Activated B cell treated with CpG ODN at 0.5 μM for 24 hours (primary cell): ENCODE data around the gene GGCX. TPM values are rescaled to one million over a fixed set of nuclear protein-coding genes. Genes with fewer than 3 reads are reported as not detected.
A peak's percentile ranks its signal among the peaks of the same experiment; 100 is the strongest.

ENCODE experiments used
- ATAC-seq: fragments of 200-7000 bp; cut with Tn5 transposase; one replicate; pipeline ENCODE4 v1.10.0; 2021; ENCODE audit warnings: low read depth, mild to moderate bottlenecking, moderate library complexity
- CTCF ChIA-PET: fragments of 350-600 bp; sonication (Branson Sonifier 250); formaldehyde crosslinking; loops from one replicate; lab custom pipeline; 2021; ENCODE audit warnings: antibody characterized with exemption; lab: Charles Lee
- POLR2A ChIA-PET: fragments of 350-600 bp; sonication (Branson Sonifier 250); formaldehyde crosslinking; loops from one replicate; lab custom pipeline; 2021; ENCODE audit warnings: antibody characterized with exemption; lab: Charles Lee
- DNase-seq: peaks from one replicate; pipeline ENCODE4 v3.0.0; 2022
- H3K27ac Mint-ChIP-seq: one replicate; pipeline ENCODE4 v1.8.0; 2020; ENCODE audit warnings: mixed read lengths
- H3K27me3 Mint-ChIP-seq: one replicate; pipeline ENCODE4 v1.8.0; 2021; ENCODE audit warnings: mixed read lengths
- H3K36me3 Mint-ChIP-seq: one replicate; pipeline ENCODE4 v1.8.0; 2021; ENCODE audit warnings: low read depth, mixed read lengths
- H3K4me1 Mint-ChIP-seq: one replicate; pipeline ENCODE4 v1.8.0; 2021; ENCODE audit warnings: mixed read lengths
- H3K4me3 Mint-ChIP-seq: one replicate; pipeline ENCODE4 v1.8.0; 2020; ENCODE audit warnings: mild to moderate bottlenecking, mixed read lengths
- H3K9me3 Mint-ChIP-seq: one replicate; pipeline ENCODE4 v1.8.0; 2020; ENCODE audit warnings: mixed read lengths
- intact Hi-C: fragments of 100-400 bp; cut with micrococcal nuclease; formaldehyde crosslinking; loops from one replicate; pipeline ENCODE4 v1.15.1; 2024
- total RNA-seq: library from RNA; stranded (reverse); gene quantifications from 2 replicates; pipeline ENCODE4 v1.2.3, GENCODE V29; 2022
- TF ChIP-seq, protein P1 (sequence below): fragments of 200-600 bp; IDR thresholded peaks from one replicate; pipeline ENCODE4 v1.8.0; 2022; ENCODE audit warnings: antibody characterized with exemption, mild to moderate bottlenecking

The GGCX gene
- total RNA-seq, 1 donor from 2014 or later = 30.7 TPM

DNA sequence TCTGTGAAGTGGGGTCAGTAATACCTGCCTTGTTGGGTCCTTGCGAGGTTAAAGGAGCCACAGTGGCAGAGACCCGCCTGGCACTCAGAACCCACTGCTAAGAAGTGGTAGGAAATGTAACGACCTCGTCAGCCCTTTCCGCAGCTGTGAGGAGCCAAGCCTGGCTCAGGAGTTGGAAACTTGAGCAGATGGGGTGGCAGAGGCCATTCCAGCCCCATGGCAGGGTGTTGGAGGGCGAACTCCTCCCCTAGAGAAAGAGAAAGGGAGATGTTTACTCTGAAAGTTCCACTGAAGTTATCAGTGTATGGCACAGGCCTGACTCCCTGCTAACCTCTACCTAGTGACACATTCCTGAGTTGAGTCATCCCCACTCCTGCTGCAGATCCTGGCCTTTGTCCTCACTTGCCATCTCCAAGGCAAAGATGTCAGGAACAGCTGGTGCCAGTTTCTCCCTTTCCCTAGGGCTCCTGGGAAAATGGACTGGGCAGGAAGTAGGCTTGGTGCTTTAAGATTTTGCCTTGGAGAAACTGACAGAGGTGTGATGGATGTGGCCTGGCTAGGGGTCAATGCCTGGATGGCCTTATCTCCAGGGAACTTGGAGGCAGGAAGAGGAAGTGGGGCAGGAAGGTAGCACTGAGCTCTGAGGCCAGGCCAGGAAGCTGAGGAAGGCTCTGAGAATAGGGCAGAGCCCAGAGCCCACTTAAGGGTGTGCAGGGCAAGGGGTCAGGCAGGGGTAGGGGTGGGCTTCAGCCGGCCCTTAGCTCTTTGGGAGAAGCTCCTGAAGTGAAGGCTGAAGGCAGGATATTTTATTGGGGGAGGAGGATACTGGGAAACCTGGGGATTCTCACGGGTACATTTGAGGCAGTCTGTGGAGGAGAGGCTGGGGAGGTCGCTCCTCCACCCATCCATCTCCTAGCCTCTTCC is 23.8 kb upstream of the GGCX start:
- TF ChIP-seq, protein P1, sequence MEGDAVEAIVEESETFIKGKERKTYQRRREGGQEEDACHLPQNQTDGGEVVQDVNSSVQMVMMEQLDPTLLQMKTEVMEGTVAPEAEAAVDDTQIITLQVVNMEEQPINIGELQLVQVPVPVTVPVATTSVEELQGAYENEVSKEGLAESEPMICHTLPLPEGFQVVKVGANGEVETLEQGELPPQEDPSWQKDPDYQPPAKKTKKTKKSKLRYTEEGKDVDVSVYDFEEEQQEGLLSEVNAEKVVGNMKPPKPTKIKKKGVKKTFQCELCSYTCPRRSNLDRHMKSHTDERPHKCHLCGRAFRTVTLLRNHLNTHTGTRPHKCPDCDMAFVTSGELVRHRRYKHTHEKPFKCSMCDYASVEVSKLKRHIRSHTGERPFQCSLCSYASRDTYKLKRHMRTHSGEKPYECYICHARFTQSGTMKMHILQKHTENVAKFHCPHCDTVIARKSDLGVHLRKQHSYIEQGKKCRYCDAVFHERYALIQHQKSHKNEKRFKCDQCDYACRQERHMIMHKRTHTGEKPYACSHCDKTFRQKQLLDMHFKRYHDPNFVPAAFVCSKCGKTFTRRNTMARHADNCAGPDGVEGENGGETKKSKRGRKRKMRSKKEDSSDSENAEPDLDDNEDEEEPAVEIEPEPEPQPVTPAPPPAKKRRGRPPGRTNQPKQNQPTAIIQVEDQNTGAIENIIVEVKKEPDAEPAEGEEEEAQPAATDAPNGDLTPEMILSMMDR = no peak
- peak overlapping the region; percentile 63 for H3K27ac Mint-ChIP-seq
- DNase-seq = no peak
- POLR2A ChIA-PET = interaction anchor here (0.6 to 5.9 kb wide), 7 partner anchors 7 to 1237 kb away, joined by 3 to 59 read pairs (median 3); partner anchors contain the start of genes MAT2A, RNF181 and TGOLN2
- H3K4me1 Mint-ChIP-seq = peaks cover 46% of the 10 kb centered on the region
- CTCF ChIA-PET = interaction anchor here (0.6 kb wide), 1 partner anchor 101 kb away, joined by 3 read pairs; no protein-coding TSS in a partner anchor
- peak overlapping the region; percentile 82 for H3K4me3 Mint-ChIP-seq
- no peaks in the 10 kb centered on the region for H3K9me3 Mint-ChIP-seq
- no peaks in the 10 kb centered on the region for H3K27me3 Mint-ChIP-seq
- intact Hi-C loops = loop anchor here (1.0 kb wide), 2 partner anchors 10 to 63 kb away; partner anchors contain the start of gene RNF181
- peaks cover 22% of the 10 kb centered on the region for H3K36me3 Mint-ChIP-seq
- ATAC-seq = peak; percentile 43

DNA sequence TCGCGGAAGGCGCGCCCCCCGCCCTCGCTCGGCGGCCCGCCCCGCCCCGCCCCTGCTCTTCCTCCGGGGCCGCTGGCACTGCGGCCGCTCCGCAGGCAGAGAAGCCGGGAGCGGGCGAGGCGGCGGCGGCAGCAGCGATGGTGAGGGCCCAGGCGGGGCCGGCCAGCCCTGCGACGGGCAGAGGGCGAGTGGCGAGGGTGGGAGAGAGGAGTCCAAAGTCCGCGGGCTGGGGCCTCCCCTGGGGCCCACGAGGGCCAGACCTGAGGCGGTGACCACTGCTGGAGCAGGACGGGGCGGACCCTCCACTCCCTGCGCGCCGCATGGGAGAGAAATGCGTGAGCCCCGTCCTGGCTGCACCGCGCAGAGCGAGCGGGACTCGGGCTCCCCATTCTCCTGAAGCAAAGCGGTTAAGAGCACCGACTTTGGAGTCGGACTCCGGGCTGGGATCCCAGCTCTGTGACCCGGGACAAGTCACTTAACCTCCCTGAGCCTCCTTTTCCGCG is 23.1 kb upstream of the GGCX start, which contains the start of gene VAMP5:
Gene VAMP5 (plus strand): TSS at position 78 of the 503 bp plus-strand sequence. CDS start 60 bp downstream, at position 138.
- POLR2A ChIA-PET = interaction anchor here (0.6 to 5.9 kb wide), 6 partner anchors 8 to 1237 kb away, joined by 3 to 59 read pairs (median 3); partner anchors contain the start of genes MAT2A, RNF181 and TGOLN2
- intact Hi-C loops = loop anchor here (1.0 kb wide), 2 partner anchors 11 to 64 kb away; partner anchors contain the start of gene RNF181

DNA sequence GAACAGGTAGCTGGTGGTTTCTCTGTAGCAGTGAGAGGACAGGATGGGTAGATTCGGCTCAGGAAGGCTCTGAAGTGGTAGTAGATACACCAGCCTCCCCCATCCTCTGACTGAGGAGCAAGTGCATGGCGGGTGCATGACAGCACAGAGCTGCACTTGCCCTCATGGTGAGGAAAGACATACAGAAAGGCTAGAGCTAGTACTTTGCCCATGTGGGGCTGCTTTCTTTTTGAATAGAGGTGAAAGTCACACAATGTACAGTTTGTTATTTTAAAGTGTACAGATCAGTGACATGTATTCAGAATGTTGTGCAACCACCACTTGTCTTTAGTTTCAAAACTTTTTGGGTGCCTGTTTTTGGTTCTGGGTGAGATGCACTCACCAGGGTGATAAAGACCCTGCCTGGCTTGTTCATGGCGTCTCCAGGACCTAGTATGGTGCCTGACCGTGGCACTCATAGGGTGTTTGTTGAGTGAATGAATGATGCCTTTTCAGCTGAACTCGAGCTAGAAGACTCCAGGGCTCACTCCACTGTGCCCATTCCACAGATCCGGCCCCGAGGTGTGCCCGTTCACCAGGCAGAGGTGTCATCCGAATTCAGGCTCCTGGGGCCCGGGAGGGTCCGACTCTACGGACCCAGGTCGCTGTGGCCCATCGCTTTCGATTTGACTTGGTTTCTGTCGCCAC is 22.5 kb upstream of the GGCX start:
- Mint-ChIP-seq H3K27me3 (no peaks in the 10 kb centered on the region), H3K4me3 (peak overlapping the region; percentile 82), H3K36me3 (peaks cover 22% of the 10 kb centered on the region), H3K4me1 (peaks cover 59% of the 10 kb centered on the region), H3K9me3 (no peaks in the 10 kb centered on the region), H3K27ac (peak overlapping the region; percentile 72)
- no peak for ATAC-seq
- ChIA-PET CTCF (interaction anchor here (0.6 kb wide), 1 partner anchor 102 kb away, joined by 3 read pairs; no protein-coding TSS in a partner anchor), POLR2A (interaction anchor here (0.6 to 5.9 kb wide), 7 partner anchors 12 to 1238 kb away, joined by 3 to 59 read pairs (median 3); partner anchors contain the start of genes MAT2A, RNF181 and TGOLN2)
- no peak for DNase-seq
- TF ChIP-seq, protein P1 = no peak
- intact Hi-C loops = loop anchor here (1.0 kb wide), 2 partner anchors 11 to 64 kb away; partner anchors contain the start of gene RNF181

More for the DNA sequence above, 23.1 kb upstream of the GGCX start, which contains the start of gene VAMP5:
- TF ChIP-seq, protein P1 = no peak
- peak; percentile 32 for DNase-seq
- peak within 1 kb of the TSS; percentile 82 for H3K4me3 Mint-ChIP-seq
- H3K4me1 Mint-ChIP-seq = peaks cover 53% of the 10 kb centered on the region
- H3K9me3 Mint-ChIP-seq = no peaks in the 10 kb centered on the region
- peaks cover 22% of the 10 kb centered on the region for H3K36me3 Mint-ChIP-seq
- peak within 1 kb of the TSS; percentile 72 for H3K27ac Mint-ChIP-seq
- H3K27me3 Mint-ChIP-seq = no peaks in the 10 kb centered on the region
- CTCF ChIA-PET = interaction anchor here (0.6 kb wide), 1 partner anchor 101 kb away, joined by 3 read pairs; no protein-coding TSS in a partner anchor
- peak; percentile 76 for ATAC-seq

DNA sequence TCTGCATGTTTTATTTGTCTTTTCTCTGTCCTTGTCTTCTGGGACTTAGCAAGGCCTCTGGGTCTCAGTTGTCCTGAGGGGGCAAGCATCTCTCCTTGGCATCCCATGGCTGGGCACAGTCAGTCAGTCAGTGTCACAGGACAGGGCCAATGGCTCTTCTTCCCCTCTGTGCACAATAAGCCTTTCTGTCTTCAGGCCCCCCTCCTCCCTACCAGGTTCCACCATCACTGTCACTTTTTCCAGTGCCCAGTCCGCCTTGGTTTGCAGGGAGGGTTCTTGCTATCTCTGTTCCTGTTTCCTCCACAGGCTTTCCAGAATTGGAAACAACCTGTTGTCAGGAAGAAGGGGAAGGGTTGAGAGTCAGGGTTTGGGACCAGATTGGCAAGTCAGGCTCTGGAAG is 21.2 kb upstream of the GGCX start:
- intact Hi-C loops = no loop called here
- no peaks in the 10 kb centered on the region for H3K9me3 Mint-ChIP-seq
- ChIA-PET POLR2A (interaction anchor here (5.9 kb wide), 1 partner anchor 13 kb away, joined by 59 read pairs; the partner anchor contains the start of gene RNF181), CTCF (no interaction called here)
- TF ChIP-seq, protein P1 = no peak
- H3K27me3 Mint-ChIP-seq = no peaks in the 10 kb centered on the region
- no peak overlapping the region for H3K27ac Mint-ChIP-seq
- peaks cover 60% of the 10 kb centered on the region for H3K4me1 Mint-ChIP-seq
- H3K4me3 Mint-ChIP-seq = no peak overlapping the region
- DNase-seq (no peak), ATAC-seq (no peak)
- H3K36me3 Mint-ChIP-seq = peaks cover 25% of the 10 kb centered on the region
